Sigmoid colon (tissue), 7 donors: ENCODE results near the gene CTNNBL1. TPM values are rescaled to one million over a fixed set of nuclear protein-coding genes. Genes with fewer than 3 reads are reported as not detected.

Experiments used
- DNase-seq: peaks from one replicate; pipeline ENCODE4 v3.0.0-alpha.2; 2019
- H3K27ac ChIP-seq, 4 donors: fragments of 200-600 bp; sonication (generic); one replicate each; pipeline ENCODE4 v1.5.1; 2016 to 2019; ENCODE audit warnings: mild to moderate bottlenecking in 1 of 4
- H3K27me3 ChIP-seq, 3 donors: fragments of 200-600 bp; sonication (generic); one replicate each; pipeline ENCODE4 v1.5.1; 2019; ENCODE audit warnings: mild to moderate bottlenecking in 1 of 3
- H3K36me3 ChIP-seq, 4 donors: fragments of 200-600 bp; sonication (generic); one replicate each; pipeline ENCODE4 v1.5.1; 2016 to 2019
- H3K4me1 ChIP-seq, 4 donors: fragments of 200-600 bp; sonication (generic); one replicate each; pipeline ENCODE4 v1.5.1; 2017 to 2019
- H3K4me3 ChIP-seq, 4 donors: fragments of 200-600 bp; sonication (generic); one replicate each; pipeline ENCODE4 v1.5.1; 2017 to 2019; ENCODE audit warnings: mild to moderate bottlenecking in 2 of 4, moderate library complexity in 1 of 4
- H3K9me3 ChIP-seq, 4 donors: fragments of 200-600 bp in 3 of 4; sonication (generic) in 3 of 4; one replicate each; pipeline versions ENCODE4 v1.5.1 to v1.6.1; 2013 to 2019
- CTCF ChIP-seq, 4 experiments: fragments of 450-650 bp in 3 of 4; fragments of 200-600 bp in 1 of 4; IDR thresholded peaks; one replicate each; pipeline ENCODE4 v1.5.1; 2016 to 2019; ENCODE audit warnings: antibody characterized with exemption in 4 of 4, mild to moderate bottlenecking in 3 of 4, moderate library complexity in 2 of 4
- EP300 ChIP-seq, 4 donors: sonication (generic); formaldehyde crosslinking; IDR thresholded peaks; one replicate each; pipeline ENCODE4 v1.6.1; 2017; ENCODE audit warnings: antibody characterized with exemption in 4 of 4
- POLR2A ChIP-seq, 2 donors: fragments of 450-650 bp; IDR thresholded peaks; one replicate each; pipeline ENCODE4 v1.6.1; 2016; ENCODE audit warnings: antibody characterized with exemption in 2 of 2, mild to moderate bottlenecking in 2 of 2, moderate library complexity in 2 of 2
- POLR2AphosphoS5 ChIP-seq, 4 donors: sonication (generic); formaldehyde crosslinking; IDR thresholded peaks; one replicate each; pipeline ENCODE4 v1.6.1; 2017; ENCODE audit warnings: antibody characterized with exemption in 4 of 4
- WGBS, 2 donors: extraction: QIAGEN DNeasy Blood & Tissue Kit; methylation state at CpG; one replicate each; pipeline ENCODE4 v1.1.7; 2013; 5-methylcytosine and 5-hydroxymethylcytosine counted together
- intact Hi-C: fragments of 100-400 bp; cut with DNase I; formaldehyde crosslinking; loops from one replicate; pipeline ENCODE4 v1.15.1; 2023
- polyA plus RNA-seq, 3 donors: library from polyadenylated mRNA; stranded (reverse); fragments of 200-250 nt; gene quantifications; one replicate each; pipeline ENCODE4 v1.2.3, GENCODE V29; 2013
- total RNA-seq, 4 donors: library from RNA; depleted of rRNA; stranded (reverse); fragments of >200 nt; gene quantifications; one replicate each; pipeline ENCODE4 v1.1.0, GENCODE V29; 2016
- donor health status: healthy with polysubstance abuse.
- donor health status: Bipolar disorder and iron deficiency.
- donor health status: healthy.

Gene CTNNBL1
- total and polyA plus RNA-seq, 7 donors: 27.3 to 47.9 (median 34.8) TPM

GRCh38 chr20:37872161-37872560 lies 178.3 kb downstream of the CTNNBL1 start:
- Histone ChIP-seq H3K9me3 (no peaks in the 10 kb centered on the region), H3K4me3 (no peak overlapping the region), H3K36me3 (peaks cover 0 to 34% (median 15%) of the 10 kb centered on the region in 4 donors), H3K27me3 (no peaks in the 10 kb centered on the region), H3K27ac (no peak overlapping the region), H3K4me1 (peaks cover 0 to 32% (median 26%) of the 10 kb centered on the region in 4 donors)
- no peak for TF ChIP-seq CTCF (IDR thresholded peaks at IDR 0.05)
- no peak for TF ChIP-seq EP300 (IDR thresholded peaks at IDR 0.05)
- DNase-seq: no peak
- WGBS, 2 donors: 93 to 95% methylated on average over 9 of the region's 9 CpGs
- intact Hi-C loops: no loop called here

GRCh38 chr20:37873884-37874283 lies 180.1 kb downstream of the CTNNBL1 start:
- DNase-seq: no peak
- Histone ChIP-seq H3K27me3 (no peaks in the 10 kb centered on the region), H3K27ac (no peak overlapping the region), H3K4me3 (no peak overlapping the region), H3K4me1 (peaks cover 0 to 18% (median 12%) of the 10 kb centered on the region in 4 donors), H3K9me3 (no peaks in the 10 kb centered on the region), H3K36me3 (peaks cover 0 to 34% (median 15%) of the 10 kb centered on the region in 4 donors)
- WGBS, 2 donors: 96 to 97% methylated on average over 11 of the region's 11 CpGs
- TF ChIP-seq CTCF (IDR thresholded peaks at IDR 0.05) (no peak), EP300 (IDR thresholded peaks at IDR 0.05) (no peak), POLR2AphosphoS5 (IDR thresholded peaks at IDR 0.05) (no peak), POLR2A (IDR thresholded peaks at IDR 0.05) (no peak)
- intact Hi-C loops: no loop called here

GRCh38 chr20:37875460-37876175 lies 181.8 kb downstream of the CTNNBL1 start:
- intact Hi-C loops: no loop called here
- no peak for DNase-seq
- H3K36me3 ChIP-seq: peaks cover 0 to 34% (median 12%) of the 10 kb centered on the region in 4 donors
- no peaks in the 10 kb centered on the region for H3K27me3 ChIP-seq
- no peaks in the 10 kb centered on the region for H3K9me3 ChIP-seq
- no peak for TF ChIP-seq POLR2A (IDR thresholded peaks at IDR 0.05)
- H3K4me3 ChIP-seq: no peak overlapping the region
- peaks cover 0 to 8% (median 4%) of the 10 kb centered on the region in 4 donors for H3K4me1 ChIP-seq
- WGBS, 2 donors: 93 to 94% methylated on average over 24 of the region's 24 CpGs
- H3K27ac ChIP-seq: no peak overlapping the region

GRCh38 chr20:37876863-37877262 lies 183.0 kb downstream of the CTNNBL1 start:
- Histone ChIP-seq H3K9me3 (no peaks in the 10 kb centered on the region), H3K4me1 (peaks cover 0 to 8% (median 4%) of the 10 kb centered on the region in 4 donors), H3K4me3 (no peak overlapping the region), H3K27me3 (no peaks in the 10 kb centered on the region), H3K27ac (no peak overlapping the region), H3K36me3 (peaks cover 0 to 27% (median 11%) of the 10 kb centered on the region in 4 donors)
- TF ChIP-seq POLR2A (IDR thresholded peaks at IDR 0.05): no peak
- no peak for TF ChIP-seq EP300 (IDR thresholded peaks at IDR 0.05)
- TF ChIP-seq POLR2AphosphoS5 (IDR thresholded peaks at IDR 0.05): no peak
- TF ChIP-seq CTCF (IDR thresholded peaks at IDR 0.05): no peak
- DNase-seq: no peak
- 76 to 77% methylated on average over 7 of the region's 7 CpGs for WGBS, 2 donors
- intact Hi-C loops: no loop called here

- 85 to 86% methylated on average over 20 of the region's 20 CpGs for WGBS, 2 donors
- Histone ChIP-seq H3K27ac (no peak overlapping the region), H3K36me3 (peaks cover 0 to 14% (median 5%) of the 10 kb centered on the region in 4 donors), H3K4me3 (no peak overlapping the region), H3K9me3 (no peaks in the 10 kb centered on the region), H3K4me1 (peaks cover 0 to 8% (median 4%) of the 10 kb centered on the region in 4 donors), H3K27me3 (no peaks in the 10 kb centered on the region)
- no peak for TF ChIP-seq POLR2A (IDR thresholded peaks at IDR 0.05)
- no peak for TF ChIP-seq EP300 (IDR thresholded peaks at IDR 0.05)
- no peak for TF ChIP-seq CTCF (IDR thresholded peaks at IDR 0.05)
- no peak for TF ChIP-seq POLR2AphosphoS5 (IDR thresholded peaks at IDR 0.05)
- no peak for DNase-seq
- intact Hi-C loops: no loop called here
Measured at GRCh38 chr20:37877832-37878772, 184.3 kb downstream of the CTNNBL1 start.
